ENCODE data around the gene PTCD2.

DNA sequence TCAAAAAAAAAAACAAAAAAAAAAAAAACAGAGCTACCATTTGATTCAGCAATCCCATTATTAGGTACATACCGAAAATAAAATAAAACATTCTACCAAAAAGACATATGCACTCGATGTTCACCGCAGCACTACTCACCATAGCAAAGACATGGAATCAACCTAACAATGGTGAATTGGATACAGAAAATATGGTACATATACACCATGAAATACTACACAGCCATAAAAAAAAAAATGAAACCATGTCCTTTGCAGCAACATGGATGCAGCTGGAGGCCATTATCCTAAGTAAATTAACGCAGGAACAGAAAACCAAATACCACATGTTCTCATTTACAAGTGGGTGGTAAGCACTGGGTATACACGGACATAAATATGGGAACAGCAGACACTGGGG, 21.5 kb upstream of the PTCD2 start:
- TF ChIP-seq TAF1 (IDR thresholded peaks at IDR 0.05; ENCODE audit: borderline replicate concordance, insufficient read depth, low read length) (no peak), POLR2AphosphoS5 (IDR thresholded peaks at IDR 0.05; ENCODE audit: low read depth, low read length) (no peak), SIN3A (IDR thresholded peaks at IDR 0.05; ENCODE audit: borderline replicate concordance, insufficient read depth, low read length) (no peak), FOXP2 (optimal IDR thresholded peaks at IDR 0.05; ENCODE audit: borderline replicate concordance, extremely low read depth, extremely low read length, insufficient read depth) (no peak)
- TF ChIP-seq, protein P1, sequence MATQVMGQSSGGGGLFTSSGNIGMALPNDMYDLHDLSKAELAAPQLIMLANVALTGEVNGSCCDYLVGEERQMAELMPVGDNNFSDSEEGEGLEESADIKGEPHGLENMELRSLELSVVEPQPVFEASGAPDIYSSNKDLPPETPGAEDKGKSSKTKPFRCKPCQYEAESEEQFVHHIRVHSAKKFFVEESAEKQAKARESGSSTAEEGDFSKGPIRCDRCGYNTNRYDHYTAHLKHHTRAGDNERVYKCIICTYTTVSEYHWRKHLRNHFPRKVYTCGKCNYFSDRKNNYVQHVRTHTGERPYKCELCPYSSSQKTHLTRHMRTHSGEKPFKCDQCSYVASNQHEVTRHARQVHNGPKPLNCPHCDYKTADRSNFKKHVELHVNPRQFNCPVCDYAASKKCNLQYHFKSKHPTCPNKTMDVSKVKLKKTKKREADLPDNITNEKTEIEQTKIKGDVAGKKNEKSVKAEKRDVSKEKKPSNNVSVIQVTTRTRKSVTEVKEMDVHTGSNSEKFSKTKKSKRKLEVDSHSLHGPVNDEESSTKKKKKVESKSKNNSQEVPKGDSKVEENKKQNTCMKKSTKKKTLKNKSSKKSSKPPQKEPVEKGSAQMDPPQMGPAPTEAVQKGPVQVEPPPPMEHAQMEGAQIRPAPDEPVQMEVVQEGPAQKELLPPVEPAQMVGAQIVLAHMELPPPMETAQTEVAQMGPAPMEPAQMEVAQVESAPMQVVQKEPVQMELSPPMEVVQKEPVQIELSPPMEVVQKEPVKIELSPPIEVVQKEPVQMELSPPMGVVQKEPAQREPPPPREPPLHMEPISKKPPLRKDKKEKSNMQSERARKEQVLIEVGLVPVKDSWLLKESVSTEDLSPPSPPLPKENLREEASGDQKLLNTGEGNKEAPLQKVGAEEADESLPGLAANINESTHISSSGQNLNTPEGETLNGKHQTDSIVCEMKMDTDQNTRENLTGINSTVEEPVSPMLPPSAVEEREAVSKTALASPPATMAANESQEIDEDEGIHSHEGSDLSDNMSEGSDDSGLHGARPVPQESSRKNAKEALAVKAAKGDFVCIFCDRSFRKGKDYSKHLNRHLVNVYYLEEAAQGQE (IDR thresholded peaks at IDR 0.05; ENCODE audit: insufficient read depth in 1 of 2, low read depth in 2 of 2, low read length in 2 of 2): no peak
